SK-N-SH (cell line): Measurements from ENCODE around the gene LANCL2. TPM values are rescaled to one million over a fixed set of nuclear protein-coding genes. Genes with fewer than 3 reads are reported as not detected.
A peak's percentile ranks its signal among the peaks of the same experiment; 100 is the strongest.

Source experiments
- CTCF ChIA-PET: fragments of 300-600, 350-600 bp; formaldehyde crosslinking; extraction: SDS; loops from one replicate; lab custom pipeline; 2021; lab: Yijun Ruan, JAX
- POLR2A ChIA-PET: fragments of 350-600 bp; sonication (Branson Sonifier 250); formaldehyde crosslinking; extraction: SDS; loops from one replicate; lab custom pipeline; 2020; ENCODE audit warnings: antibody characterized with exemption, inconsistent platforms; lab: Yijun Ruan, JAX
- DNase-seq: peaks from one replicate; pipeline ENCODE4 v3.0.0; 2012
- H2AFZ ChIP-seq: fragments of 200-600 bp; sonication (generic); 2 replicates; pipeline ENCODE4 v1.8.1; 2016; ENCODE audit warnings: antibody characterized with exemption, mild to moderate bottlenecking, low read depth
- H3F3A ChIP-seq: fragments of 200-600 bp; sonication (generic); replicated peaks from 2 replicates; pipeline ENCODE3; 2016; ENCODE audit warnings: antibody characterized with exemption, mild to moderate bottlenecking; ENCODE audit not compliant: insufficient read depth
- H3K27ac ChIP-seq, 2 experiments: fragments of 200-500 bp in 1 of 2; fragments of 200-600 bp in 1 of 2; sonication (Bioruptor generic) in 1 of 2; sonication (generic), shearing (Covaris generic) in 1 of 2; 2 replicates each; pipeline versions ENCODE4 v1.5.1 to v1.6.1; 2014 to 2016; ENCODE audit warnings: low read depth in 2 of 2, inconsistent platforms in 1 of 2, low read length in 1 of 2, mild to moderate bottlenecking in 1 of 2, mixed read lengths in 1 of 2
- H3K27me3 ChIP-seq: fragments of 200-600 bp; sonication (generic), shearing (Covaris generic); 2 replicates; pipeline ENCODE4 v1.6.1; 2016; ENCODE audit warnings: mixed run types; ENCODE audit not compliant: insufficient read depth
- H3K36me3 ChIP-seq, 2 experiments: fragments of 200-500 bp in 1 of 2; fragments of 200-600 bp in 1 of 2; sonication (Bioruptor generic) in 1 of 2; sonication (generic) in 1 of 2; replicated peaks in 1 of 2; 2 replicates each; pipeline versions ENCODE3 to v1.5.1; 2014 to 2016; ENCODE audit warnings: low read length in 1 of 2, mild to moderate bottlenecking in 1 of 2; ENCODE audit not compliant: insufficient read depth in 2 of 2, control insufficient read depth in 1 of 2
- H3K4me1 ChIP-seq, 2 experiments: fragments of 200-500 bp in 1 of 2; fragments of 200-600 bp in 1 of 2; sonication (Bioruptor generic) in 1 of 2; sonication (generic), shearing (Covaris generic) in 1 of 2; 2 replicates each; pipeline versions ENCODE4 v1.5.1 to v1.6.1; 2014 to 2016; ENCODE audit warnings: low read depth in 1 of 2, low read length in 1 of 2, mixed run types in 1 of 2; ENCODE audit not compliant: insufficient read depth in 2 of 2, control insufficient read depth in 1 of 2
- H3K4me2 ChIP-seq: fragments of 200-600 bp; sonication (generic), shearing (Covaris generic); 2 replicates; pipeline ENCODE4 v1.6.1; 2017; ENCODE audit warnings: mixed run types
- H3K4me3 ChIP-seq, 2 experiments: fragments of 200-500 bp in 1 of 2; fragments of 200-600 bp in 1 of 2; sonication (Bioruptor generic) in 1 of 2; sonication (generic), shearing (Covaris generic) in 1 of 2; 2 replicates each; pipeline versions ENCODE4 v1.5.1 to v1.8.1; 2014 to 2016; ENCODE audit warnings: low read depth in 2 of 2, inconsistent platforms in 1 of 2, low read length in 1 of 2, mild to moderate bottlenecking in 1 of 2, mixed read lengths in 1 of 2, moderate library complexity in 1 of 2
- H3K79me2 ChIP-seq: fragments of 200-600 bp; sonication (generic); 2 replicates; pipeline ENCODE4 v1.8.1; 2017; ENCODE audit warnings: mild to moderate bottlenecking; ENCODE audit not compliant: insufficient read depth
- H3K9ac ChIP-seq: fragments of 200-600 bp; sonication (generic); 2 replicates; pipeline ENCODE4 v1.6.1; 2017; ENCODE audit warnings: mixed run types
- H3K9me2 ChIP-seq: fragments of 200-600 bp; sonication (generic); 2 replicates; pipeline ENCODE4 v1.6.1; 2017; ENCODE audit warnings: mixed run types
- H3K9me3 ChIP-seq: fragments of 200-600 bp; sonication (generic); 2 replicates; pipeline ENCODE4 v1.6.1; 2017; ENCODE audit warnings: mixed run types, mild to moderate bottlenecking, moderate library complexity
- H4K20me1 ChIP-seq: fragments of 200-600 bp; sonication (generic); 2 replicates; pipeline ENCODE4 v1.6.1; 2017; ENCODE audit warnings: mild to moderate bottlenecking, mixed run types; ENCODE audit not compliant: insufficient read depth
- EP300 ChIP-seq, 2 experiments: IDR thresholded peaks; 2 replicates each; pipeline versions ENCODE4 v1.4.0 to v1.6.1; 2012; ENCODE audit warnings: borderline replicate concordance in 1 of 2, low read depth in 1 of 2, low read length in 1 of 2
- GABPA ChIP-seq: IDR thresholded peaks from 2 replicates; pipeline ENCODE4 v1.4.0; 2012; ENCODE audit warnings: low read depth, mild to moderate bottlenecking
- GATA2 ChIP-seq: sonication (generic); formaldehyde crosslinking; IDR thresholded peaks from 2 replicates; pipeline ENCODE4 v1.5.0; 2020; ENCODE audit warnings: mild to moderate bottlenecking, missing genetic modification reagents
- JUND ChIP-seq: IDR thresholded peaks from 2 replicates; pipeline ENCODE4 v1.4.0; 2012
- NFIC ChIP-seq: IDR thresholded peaks from 2 replicates; pipeline ENCODE4 v1.4.0; 2012; ENCODE audit warnings: borderline replicate concordance
- NRF1 ChIP-seq: IDR thresholded peaks from 2 replicates; pipeline ENCODE4 v1.6.1; 2012; ENCODE audit warnings: low read depth, mild to moderate bottlenecking, low read length
- SIN3A ChIP-seq: IDR thresholded peaks from 2 replicates; pipeline ENCODE4 v1.6.1; 2012; ENCODE audit warnings: low read depth, mild to moderate bottlenecking, low read length, moderate library complexity, borderline replicate concordance
- TAF1 ChIP-seq: IDR thresholded peaks from 2 replicates; pipeline ENCODE4 v1.6.1; 2012; ENCODE audit warnings: low read depth, mild to moderate bottlenecking, low read length, moderate library complexity, borderline replicate concordance
- TCF12 ChIP-seq: IDR thresholded peaks from 2 replicates; pipeline ENCODE4 v1.4.0; 2012
- TEAD4 ChIP-seq: IDR thresholded peaks from 2 replicates; pipeline ENCODE4 v1.4.0; 2012; ENCODE audit warnings: mild to moderate bottlenecking, borderline replicate concordance; ENCODE audit not compliant: insufficient read depth
- ZBTB33 ChIP-seq: IDR thresholded peaks from 2 replicates; pipeline ENCODE4 v1.4.0; 2012; ENCODE audit warnings: low read depth, borderline replicate concordance
- WGBS: methylation state at CpG from one replicate; pipeline ENCODE4 v1.1.6; 2017; ENCODE audit warnings: low lambda C conversion rate; 5-methylcytosine and 5-hydroxymethylcytosine counted together
- polyA plus RNA-seq, 3 experiments: library from polyadenylated mRNA; depleted of rRNA; stranded (reverse); fragments of >200 nt; gene quantifications; 2 replicates each; pipeline ENCODE4 v1.2.3, GENCODE V29; 2012

LANCL2 gene
- polyA plus RNA-seq, 1 of the 3 experiments (the other 2 are of a cell fraction) = 36.7 TPM

DNA sequence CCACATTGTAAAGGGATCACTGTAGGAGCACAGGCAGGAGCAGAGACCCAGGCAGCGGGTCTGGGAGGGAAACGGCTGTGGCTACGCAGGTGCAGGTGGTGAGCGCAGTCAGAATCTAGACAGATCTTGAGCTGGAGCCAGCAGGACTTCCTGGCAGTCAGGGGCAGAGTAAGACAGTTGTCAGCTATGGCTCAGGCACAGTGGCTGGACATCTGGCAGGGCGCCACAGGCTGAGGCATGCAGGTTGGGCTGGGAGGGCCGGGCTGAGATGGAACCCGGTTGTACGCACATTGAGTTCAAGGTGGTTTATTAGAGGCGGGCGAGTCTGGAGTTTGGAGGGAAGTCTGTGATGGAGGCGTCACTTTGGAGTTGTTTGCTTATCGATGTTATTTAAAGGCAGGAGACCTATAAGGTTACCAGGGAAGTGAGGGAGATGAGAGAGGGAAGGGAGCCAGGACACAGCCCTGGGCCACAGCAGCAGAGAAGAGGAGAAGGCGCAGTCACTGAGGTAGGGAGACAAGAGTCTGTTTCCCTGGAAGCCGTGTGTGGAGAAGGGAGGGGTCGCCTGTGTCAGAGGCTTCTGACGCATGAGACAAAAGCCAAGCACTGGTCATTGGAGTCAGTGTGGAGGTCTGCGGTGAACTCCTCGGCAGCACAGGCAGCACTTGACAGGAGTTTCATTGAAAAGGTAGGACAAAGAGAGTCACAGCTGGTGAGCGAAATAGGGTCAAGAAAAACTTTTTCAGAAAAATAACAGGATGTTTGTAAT, 73.8 kb downstream of the LANCL2 start:
- no peak overlapping the region; a peak in 1 of 4 replicates for H3K27ac ChIP-seq
- 62% methylated on average over 19 of the region's 19 CpGs for WGBS
- no peaks in the 10 kb centered on the region for H3K9me3 ChIP-seq
- H3K79me2 ChIP-seq = no peaks in the 10 kb centered on the region
- peak overlapping the region; percentile 57 for H3K4me2 ChIP-seq
- H3K27me3 ChIP-seq = no peaks in the 10 kb centered on the region
- no peak overlapping the region; the same call in 1 of the 2 replicates for H2AFZ ChIP-seq
- H4K20me1 ChIP-seq = no peaks in the 10 kb centered on the region
- TF ChIP-seq JUND (no peak), TEAD4 (no peak), NFIC (peak; percentile 26; the same call in 1 of the 2 replicates), ZBTB33 (no peak), GABPA (no peak), EP300 (IDR thresholded peaks at IDR 0.05; ENCODE audit: borderline replicate concordance in 1 of 2, low read depth in 1 of 2, low read length in 1 of 2) (0 out of 4 replicates have a peak, but pooled peaks of 1 of the 2 experiments have one; percentile 20), GATA2 (CRISPR knock-in tag) (no peak; the same call in 1 of the 2 replicates), TAF1 (no peak)
- H3K9me2 ChIP-seq = no peaks in the 10 kb centered on the region
- no peak overlapping the region for H3K4me3 ChIP-seq
- peak; percentile 81 for DNase-seq
- ChIA-PET POLR2A (interaction anchor here (1.1 to 1.3 kb wide), 2 partner anchors 12 to 73 kb away, joined by 3 to 9 read pairs; partner anchors contain the start of gene LANCL2), CTCF (interaction anchor here (0.8 to 2.1 kb wide), 7 partner anchors 24 to 159 kb away, joined by 3 to 7 read pairs (median 4); no protein-coding TSS in a partner anchor)
- no peak overlapping the region for H3K9ac ChIP-seq
- no peaks in the 10 kb centered on the region for H3K36me3 ChIP-seq
- peaks cover 16 to 42% of the 10 kb centered on the region in 2 experiments for H3K4me1 ChIP-seq
- peaks cover 4% of the 10 kb centered on the region for H3F3A ChIP-seq

- H3F3A ChIP-seq = peaks cover 5% of the 10 kb centered on the region
- CTCF ChIA-PET = interaction anchor here (0.7 to 2.1 kb wide), 11 partner anchors 12 to 202 kb away, joined by 3 to 7 read pairs (median 4); no protein-coding TSS in a partner anchor
Observed at GRCh38 chr7:55439627-55440026, 74.5 kb downstream of the LANCL2 start.

More at GRCh38 chr7:55439627-55440026, 74.5 kb downstream of the LANCL2 start:
- no peak overlapping the region; a peak in 1 of 4 replicates for H3K27ac ChIP-seq
- peak; percentile 72 for DNase-seq
- H3K4me1 ChIP-seq = peaks cover 16 to 42% of the 10 kb centered on the region in 2 experiments
- 34% methylated on average over 10 of the region's 10 CpGs for WGBS
- peak overlapping the region; percentile 0; the same call in 1 of the 2 replicates for H2AFZ ChIP-seq
- H3K9me2 ChIP-seq = no peaks in the 10 kb centered on the region
- no peak overlapping the region for H3K9ac ChIP-seq
- peak overlapping the region in 1 of 2 experiments; percentile 2; a peak in 1 of 4 replicates for H3K4me3 ChIP-seq
- H3K4me2 ChIP-seq = peak overlapping the region; percentile 57
- no peaks in the 10 kb centered on the region for H3K79me2 ChIP-seq
- POLR2A ChIA-PET = interaction anchor here (1.1 to 1.3 kb wide), 2 partner anchors 12 to 74 kb away, joined by 3 to 9 read pairs; partner anchors contain the start of gene LANCL2
- no peaks in the 10 kb centered on the region for H3K9me3 ChIP-seq
- no peaks in the 10 kb centered on the region for H3K27me3 ChIP-seq
- TF ChIP-seq NRF1 (no peak), SIN3A (no peak), TCF12 (peak; percentile 3; the same call in 1 of the 2 replicates), EP300 (IDR thresholded peaks at IDR 0.05; ENCODE audit: borderline replicate concordance in 1 of 2, low read depth in 1 of 2, low read length in 1 of 2) (peak in 1 of 2 experiments; percentile 33; a peak in 1 of 4 replicates)
- no peaks in the 10 kb centered on the region for H3K36me3 ChIP-seq
- no peaks in the 10 kb centered on the region for H4K20me1 ChIP-seq
